HG03571 (cell line): ENCODE data around the gene DDX31.

Source experiments
- ATAC-seq: cut with Tn5 transposase; IDR thresholded peaks from one replicate; pipeline ENCODE4 v1.9.1; 2021; ENCODE audit not compliant: unreplicated experiment

The DDX31 gene

DNA sequence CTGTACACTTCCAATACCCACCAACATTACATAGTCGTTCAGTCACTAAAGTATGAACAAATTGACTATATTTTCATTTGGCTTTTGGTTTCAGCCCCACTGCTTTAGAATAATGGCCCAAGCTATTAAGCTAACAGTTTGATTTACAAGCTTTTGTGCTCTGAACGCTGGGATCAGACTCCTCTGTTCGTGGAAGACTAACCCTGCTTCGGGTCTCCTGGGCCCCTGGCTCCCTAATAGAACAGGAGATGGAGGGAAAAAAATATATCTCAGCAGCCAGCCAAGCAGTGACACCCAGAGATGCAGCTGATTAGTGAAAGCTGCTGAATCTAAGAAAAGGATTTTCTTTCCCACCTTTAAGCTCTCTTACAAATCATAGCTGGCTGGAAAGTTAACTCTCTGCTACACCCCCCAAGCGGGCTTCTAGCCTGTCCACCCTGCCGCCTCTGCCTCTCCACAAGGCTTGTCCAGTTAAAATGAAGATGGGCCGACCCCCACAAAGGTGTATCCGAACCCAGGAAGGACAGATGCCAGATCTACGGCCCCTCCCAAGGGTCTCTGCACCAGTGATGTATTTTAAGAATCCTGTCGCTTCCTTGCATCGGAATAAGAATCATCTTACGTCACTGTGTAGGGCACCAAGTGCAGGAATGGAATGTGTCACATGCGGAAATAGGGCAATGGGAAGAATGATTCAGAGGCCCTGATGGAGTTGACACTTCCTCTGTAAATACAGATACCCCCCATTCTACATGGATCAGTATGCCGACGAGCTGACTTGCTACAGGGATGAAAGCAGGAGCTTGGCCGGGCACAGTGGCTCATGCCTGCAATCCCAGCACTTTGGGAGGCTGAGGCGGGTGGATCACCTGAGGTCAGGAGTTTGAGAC lies 120.8 kb downstream of the DDX31 start:
- no peak for ATAC-seq

DNA sequence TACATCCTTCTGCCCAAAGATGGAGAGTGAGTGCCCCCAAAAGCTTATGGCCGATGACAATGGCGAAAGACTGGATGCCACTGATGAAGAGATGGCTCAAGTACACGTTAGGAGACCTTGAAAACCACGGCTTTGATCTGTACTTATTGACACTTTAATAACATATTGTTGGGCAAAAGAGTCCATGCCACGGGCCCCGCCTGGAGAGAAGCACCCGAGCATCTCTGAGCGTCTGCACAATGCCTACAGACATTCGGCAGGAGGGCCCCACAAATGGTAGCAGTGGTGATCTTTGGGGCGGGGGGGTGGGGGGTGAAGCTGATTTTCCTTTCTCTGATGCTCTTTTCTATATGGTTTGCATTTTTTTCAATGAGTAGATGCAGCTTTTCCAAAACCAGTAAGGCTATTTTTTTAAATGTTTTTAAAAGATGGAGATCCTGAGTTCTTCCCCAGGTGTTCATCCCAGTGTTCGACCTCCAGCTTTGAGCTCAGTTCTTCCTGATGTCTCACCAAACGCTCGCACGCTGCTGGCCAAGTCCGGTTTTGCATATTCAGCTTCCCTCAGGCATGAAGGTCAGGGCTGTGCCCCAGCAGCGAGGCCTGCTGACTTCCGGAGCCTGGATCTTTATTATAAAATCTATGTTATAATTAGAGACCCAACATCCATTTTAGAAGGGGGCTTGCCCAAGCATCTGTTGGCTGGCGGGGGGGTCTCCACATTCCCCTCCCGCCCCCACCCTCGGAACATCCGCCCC lies 121.6 kb downstream of the DDX31 start:
- ATAC-seq: no peak

GRCh38 chr9:132547436-132547835 lies 122.3 kb downstream of the DDX31 start:
- ATAC-seq: no peak

GRCh38 chr9:132547052-132547431 lies 122.7 kb downstream of the DDX31 start:
- ATAC-seq: no peak

DNA sequence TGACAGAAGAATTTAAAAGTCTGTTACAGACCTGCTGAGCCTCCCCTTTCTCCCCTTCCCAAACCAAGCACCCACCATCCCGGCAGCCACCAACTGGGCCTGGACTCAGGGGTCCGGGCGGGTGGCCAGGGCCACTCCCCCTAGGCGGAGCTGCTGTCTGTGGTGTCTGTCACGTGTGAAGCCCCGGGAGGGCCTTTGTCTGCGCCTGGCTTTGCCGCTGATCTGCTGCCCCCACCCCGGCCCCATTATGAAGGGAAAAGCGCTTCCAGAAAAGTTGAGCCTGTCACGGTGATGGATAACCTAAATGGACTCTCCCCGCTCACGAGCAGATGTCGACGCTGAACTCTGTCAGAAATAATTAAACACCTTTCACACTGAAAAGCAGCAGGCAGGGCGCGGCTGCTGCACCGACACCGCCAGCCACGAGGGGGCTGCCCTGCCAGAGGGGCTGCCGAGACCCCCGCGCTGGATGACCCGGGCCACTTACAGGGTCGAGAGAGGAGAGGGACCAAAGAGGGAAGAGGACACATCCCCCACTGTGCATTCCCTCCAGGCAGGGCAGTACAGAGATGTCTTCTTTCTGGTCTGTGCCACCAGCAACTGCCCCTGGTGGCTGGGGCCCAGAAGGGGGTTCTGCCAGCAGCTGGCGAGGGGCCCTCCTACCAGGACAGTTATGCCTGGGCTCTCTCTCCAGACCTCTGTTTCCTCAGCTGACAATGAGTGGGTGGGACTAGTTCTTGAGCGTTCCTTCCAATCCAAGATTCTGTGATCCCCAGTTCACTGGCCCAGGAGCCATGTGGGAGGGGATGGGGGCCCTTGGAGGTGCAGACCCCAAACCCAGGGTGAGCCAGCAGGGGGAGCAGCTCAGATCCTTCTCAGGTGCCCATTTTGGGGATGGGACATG lies 123.4 kb downstream of the DDX31 start:
- no peak for ATAC-seq

DNA sequence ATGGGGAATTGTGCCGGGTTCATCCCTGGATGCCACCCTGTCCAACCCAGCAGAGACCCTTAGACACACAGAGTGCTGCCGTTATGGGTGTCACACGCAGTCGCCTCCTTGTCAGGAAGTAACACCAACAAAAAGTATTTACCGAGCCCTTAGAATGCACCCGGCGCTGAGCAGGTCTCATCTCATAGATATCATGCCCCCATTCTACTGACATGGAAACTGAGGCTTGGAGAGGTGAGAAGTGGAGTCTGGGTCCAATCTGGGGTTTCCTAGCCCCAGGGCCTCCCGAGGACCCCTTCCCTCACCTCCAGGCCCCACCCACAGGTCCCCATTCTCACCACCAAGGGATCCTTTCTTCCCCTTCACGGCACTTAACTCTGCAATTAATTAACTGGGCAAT lies 124.2 kb downstream of the DDX31 start:
- no peak for ATAC-seq

- ATAC-seq: no peak
Observed at GRCh38 chr9:132543960-132544359, 125.8 kb downstream of the DDX31 start.

DNA sequence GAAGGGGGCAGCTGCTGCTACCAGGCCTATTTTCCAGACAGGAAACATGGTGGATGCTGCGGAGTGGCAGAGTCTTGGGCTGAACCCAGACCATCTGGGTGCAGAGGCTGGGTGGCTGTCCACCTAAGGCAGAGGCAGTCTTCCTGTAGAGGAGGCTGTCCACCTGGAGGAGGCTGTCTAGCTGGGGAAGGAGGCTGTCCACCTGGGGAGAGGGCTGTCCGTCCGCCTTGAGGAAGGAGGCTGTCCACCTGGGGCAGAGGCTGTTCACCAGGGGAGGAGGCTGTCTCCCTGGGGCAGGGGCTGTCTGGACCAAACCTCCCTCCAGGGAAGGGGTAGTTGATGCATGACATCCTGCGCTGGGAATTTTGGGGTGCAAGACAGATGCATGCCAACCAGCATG lies 126.5 kb downstream of the DDX31 start:
- no peak for ATAC-seq
